ENCODE measurements around the gene SLC2A13.
"Not testable (repeated sequence)": the region's sequence is repeated elsewhere in the genome, so short reads cannot be mapped to it uniquely, and the experiment has no call there.

SLC2A13 gene

GRCh38 chr12:40106202-40106533, 287 bp upstream of the SLC2A13 start:
- no peak for DNase-seq (ENCODE audit: low read depth in 1 of 2, low spot score in 1 of 2)

GRCh38 chr12:40105265-40105514, 691 bp downstream of the SLC2A13 start:
- DNase-seq (ENCODE audit: low read depth in 1 of 2, low spot score in 1 of 2) = no peak

GRCh38 chr12:40104461-40105264, 1.2 kb downstream of the SLC2A13 start:
- no peak for DNase-seq (ENCODE audit: low read depth in 1 of 2, low spot score in 1 of 2)

GRCh38 chr12:40103043-40103442, 2.8 kb downstream of the SLC2A13 start:
- no peak for DNase-seq (ENCODE audit: low read depth in 1 of 2, low spot score in 1 of 2)

- DNase-seq (ENCODE audit: low read depth in 1 of 2, low spot score in 1 of 2) = no peak
Observed at GRCh38 chr12:40101747-40102146, 4.1 kb downstream of the SLC2A13 start.

GRCh38 chr12:40099423-40099853, 6.4 kb downstream of the SLC2A13 start:
- DNase-seq (ENCODE audit: low read depth in 1 of 2, low spot score in 1 of 2) = no peak

GRCh38 chr12:40098406-40099145, 7.3 kb downstream of the SLC2A13 start:
- no peak for DNase-seq (ENCODE audit: low read depth in 1 of 2, low spot score in 1 of 2)

GRCh38 chr12:40093512-40093911, 12.4 kb downstream of the SLC2A13 start:
- DNase-seq (ENCODE audit: low read depth in 1 of 2, low spot score in 1 of 2) = no peak

GRCh38 chr12:40086471-40086870, 19.4 kb downstream of the SLC2A13 start:
- DNase-seq (ENCODE audit: low read depth in 1 of 2, low spot score in 1 of 2) = no peak

GRCh38 chr12:40078266-40078665, 27.6 kb downstream of the SLC2A13 start:
- no peak for DNase-seq (ENCODE audit: low read depth in 1 of 2, low spot score in 1 of 2)

- no peak for DNase-seq (ENCODE audit: low read depth in 1 of 2, low spot score in 1 of 2)
Observed at GRCh38 chr12:40075458-40075857, 30.4 kb downstream of the SLC2A13 start.

- DNase-seq (ENCODE audit: low read depth in 1 of 2, low spot score in 1 of 2) = no peak
Observed at GRCh38 chr12:40068416-40068815, 37.5 kb downstream of the SLC2A13 start.

- DNase-seq (ENCODE audit: low read depth in 1 of 2, low spot score in 1 of 2) = no peak
Observed at GRCh38 chr12:40065636-40066035, 40.2 kb downstream of the SLC2A13 start.

GRCh38 chr12:40063414-40063813, 42.5 kb downstream of the SLC2A13 start:
- no peak for DNase-seq (ENCODE audit: low read depth in 1 of 2, low spot score in 1 of 2)

- no peak for DNase-seq (ENCODE audit: low read depth in 1 of 2, low spot score in 1 of 2)
Observed at GRCh38 chr12:40058721-40059190, 47.1 kb downstream of the SLC2A13 start.

GRCh38 chr12:40056373-40056772, 49.5 kb downstream of the SLC2A13 start:
- no peak for DNase-seq (ENCODE audit: low read depth in 1 of 2, low spot score in 1 of 2)

- DNase-seq (ENCODE audit: low read depth in 1 of 2, low spot score in 1 of 2) = no peak
Observed at GRCh38 chr12:40055776-40056175, 50.1 kb downstream of the SLC2A13 start.

GRCh38 chr12:40055228-40055579, 50.7 kb downstream of the SLC2A13 start:
- DNase-seq (ENCODE audit: low read depth in 1 of 2, low spot score in 1 of 2) = no peak

GRCh38 chr12:40054555-40055227, 51.2 kb downstream of the SLC2A13 start:
- DNase-seq (ENCODE audit: low read depth in 1 of 2, low spot score in 1 of 2) = no peak

GRCh38 chr12:40049268-40049667, 56.6 kb downstream of the SLC2A13 start:
- no peak for DNase-seq (ENCODE audit: low read depth in 1 of 2, low spot score in 1 of 2)

- DNase-seq (ENCODE audit: low read depth in 1 of 2, low spot score in 1 of 2) = not testable (repeated sequence)
Observed at GRCh38 chr12:40047002-40047401, 58.9 kb downstream of the SLC2A13 start.

- DNase-seq (ENCODE audit: low read depth in 1 of 2, low spot score in 1 of 2) = no peak
Observed at GRCh38 chr12:40045656-40046055, 60.2 kb downstream of the SLC2A13 start.

Data from activated CD4-positive, alpha-beta T cell treated with anti-CD3 and anti-CD28 coated beads, Interleukin-2, amount 50 U/mL, for 24 hours (primary cell).